SJCRH30 (cell line): ENCODE data around the gene ADAMTS13. TPM values are rescaled to one million over a fixed set of nuclear protein-coding genes. Genes with fewer than 3 reads are reported as not detected.

ENCODE experiments used
- DNase-seq, 2 experiments: peaks; one replicate each; pipeline ENCODE4 v3.0.0-alpha.2; 2015 to 2020
- H3K27ac ChIP-seq: fragments of 250-450 bp; sonication (Bioruptor Pico); 2 replicates; pipeline ENCODE4 v1.5.1; 2020; ENCODE audit warnings: mild to moderate bottlenecking, moderate library complexity
- H3K27me3 ChIP-seq: fragments of 250-450 bp; sonication (Bioruptor Pico); 2 replicates; pipeline ENCODE4 v1.5.1; 2020; ENCODE audit warnings: mild to moderate bottlenecking, moderate library complexity
- H3K36me3 ChIP-seq: fragments of 250-450 bp; sonication (Bioruptor Pico); 2 replicates; pipeline ENCODE4 v1.5.1; 2020; ENCODE audit warnings: mild to moderate bottlenecking, moderate library complexity
- H3K4me1 ChIP-seq: fragments of 250-450 bp; sonication (Bioruptor Pico); 2 replicates; pipeline ENCODE4 v1.5.1; 2020; ENCODE audit warnings: mild to moderate bottlenecking, moderate library complexity
- H3K4me3 ChIP-seq: fragments of 250-450 bp; sonication (Bioruptor Pico); 2 replicates; pipeline ENCODE4 v1.5.1; 2020; ENCODE audit warnings: mild to moderate bottlenecking, moderate library complexity
- H3K9me3 ChIP-seq: fragments of 250-450 bp; sonication (Bioruptor Pico); replicated peaks from 2 replicates; pipeline ENCODE4 v1.5.1; 2020; ENCODE audit warnings: mild to moderate bottlenecking, moderate library complexity
- total RNA-seq: library from RNA; depleted of rRNA; stranded (reverse); fragments of >200 nt; shearing (Covaris generic); gene quantifications from 2 replicates; pipeline ENCODE4 v1.2.3, GENCODE V29; 2014

Gene ADAMTS13
- total RNA-seq, 1 experiment from 2014 or later, result 0.42 TPM

DNA sequence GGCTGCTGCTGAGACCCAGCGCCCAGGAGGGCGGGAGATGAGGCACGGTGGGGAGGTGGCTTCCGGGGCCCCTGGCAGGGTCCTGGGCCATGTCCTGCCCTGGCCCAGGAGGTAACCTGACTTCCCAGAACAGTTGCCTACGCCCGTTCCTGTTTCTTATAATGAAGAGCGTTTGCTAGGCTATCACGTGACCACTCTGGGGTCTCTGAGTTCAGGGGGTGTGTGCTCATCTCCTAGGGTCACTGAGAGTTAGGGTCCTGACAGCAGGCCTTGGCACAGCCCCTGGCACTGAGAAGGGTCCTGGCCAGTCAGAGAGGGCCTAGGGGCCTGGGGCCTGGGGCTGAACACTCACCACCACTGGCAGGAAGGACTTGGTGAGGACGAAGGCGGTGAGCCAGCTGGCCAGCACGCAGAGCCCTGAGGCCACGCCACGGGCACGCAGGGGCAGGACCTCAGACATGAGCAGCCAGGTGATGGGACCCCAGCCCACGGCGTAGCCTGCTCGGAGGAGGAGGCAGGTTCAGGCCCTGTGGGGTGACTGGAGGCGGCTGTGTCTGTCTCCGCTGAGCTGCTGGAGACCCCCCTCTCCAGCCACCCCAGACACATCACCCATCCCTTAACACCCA lies 50.7 kb downstream of the ADAMTS13 start:
- Histone ChIP-seq H3K4me3 (no peak overlapping the region), H3K9me3 (no peaks in the 10 kb centered on the region), H3K4me1 (peaks cover 2% of the 10 kb centered on the region), H3K27me3 (no peaks in the 10 kb centered on the region), H3K36me3 (peaks cover 8% of the 10 kb centered on the region; the same call in 1 of the 2 replicates), H3K27ac (no peak overlapping the region)
- no peak for DNase-seq

DNA sequence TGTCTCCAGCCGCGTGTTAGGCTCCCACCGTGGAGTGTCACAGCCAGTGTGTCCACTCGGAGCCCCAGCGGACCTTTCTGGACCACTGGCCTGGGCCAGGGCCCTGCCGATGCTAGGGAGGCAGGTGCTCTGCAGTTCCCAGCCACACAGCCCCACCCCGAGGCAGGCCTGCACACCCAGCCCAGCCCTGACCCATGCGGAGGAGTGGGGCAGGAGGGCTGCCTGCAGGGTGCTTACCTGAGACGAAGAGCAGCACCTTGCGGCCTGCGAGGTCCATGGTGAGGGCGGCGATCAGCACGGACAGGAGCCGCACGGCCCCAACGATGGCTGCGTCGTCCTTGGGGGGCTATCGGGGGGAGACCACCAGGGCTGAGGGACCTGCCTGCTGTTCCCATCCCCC lies 51.6 kb downstream of the ADAMTS13 start:
- Histone ChIP-seq H3K4me1 (peaks cover 6% of the 10 kb centered on the region), H3K36me3 (peaks cover 8% of the 10 kb centered on the region; the same call in 1 of the 2 replicates), H3K27me3 (no peaks in the 10 kb centered on the region)

DNA sequence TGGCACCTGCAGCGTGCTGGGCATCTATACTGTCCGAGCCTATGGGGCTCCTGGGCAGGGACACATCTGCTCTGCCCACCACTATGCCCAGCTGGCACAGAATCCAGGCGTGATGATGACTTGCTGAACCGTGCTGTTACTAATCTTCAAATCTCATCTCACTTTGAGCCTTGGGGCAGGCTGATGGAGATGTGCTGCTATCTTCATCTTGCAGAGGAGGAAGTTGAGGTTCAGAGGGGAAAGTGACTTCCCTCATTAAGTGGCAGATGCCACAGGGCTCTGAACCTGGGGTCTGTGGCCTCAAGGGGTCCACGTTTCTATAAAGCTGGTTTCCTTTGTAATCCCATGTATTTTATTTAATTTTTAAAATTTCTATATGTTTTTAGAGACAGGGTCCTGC lies 52.0 kb downstream of the ADAMTS13 start:
- H3K27ac ChIP-seq, result no peak overlapping the region
- H3K9me3 ChIP-seq, result no peaks in the 10 kb centered on the region
- H3K27me3 ChIP-seq, result no peaks in the 10 kb centered on the region
- no peak for DNase-seq
- H3K4me1 ChIP-seq, result peaks cover 6% of the 10 kb centered on the region
- H3K4me3 ChIP-seq, result no peak overlapping the region
- H3K36me3 ChIP-seq, result peaks cover 8% of the 10 kb centered on the region; the same call in 1 of the 2 replicates

More for the DNA sequence above, 51.6 kb downstream of the ADAMTS13 start:
- Histone ChIP-seq H3K4me3 (no peak overlapping the region), H3K27ac (no peak overlapping the region), H3K9me3 (no peaks in the 10 kb centered on the region)
- DNase-seq, result no peak

DNA sequence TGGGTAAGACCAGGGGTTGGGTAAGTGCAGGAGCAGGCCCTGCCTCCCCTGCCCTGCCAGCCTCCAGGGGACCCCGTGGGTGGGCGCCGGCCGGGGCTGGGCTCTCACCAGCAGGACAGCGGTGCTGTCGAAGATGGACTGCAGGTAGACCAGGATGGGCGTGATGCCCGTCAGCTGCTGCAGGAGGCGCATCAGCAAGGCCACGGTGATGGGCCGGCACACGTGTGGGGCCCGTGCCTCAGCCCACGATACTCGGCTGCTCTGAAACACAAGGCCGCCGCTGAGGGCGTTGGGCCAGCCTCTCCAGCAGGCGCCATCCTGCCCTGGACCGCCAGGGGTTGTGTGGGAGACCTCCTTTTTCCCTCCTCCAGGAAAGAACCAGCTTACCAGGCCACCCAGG lies 52.7 kb downstream of the ADAMTS13 start:
- peaks cover 8% of the 10 kb centered on the region; the same call in 1 of the 2 replicates for H3K36me3 ChIP-seq

DNA sequence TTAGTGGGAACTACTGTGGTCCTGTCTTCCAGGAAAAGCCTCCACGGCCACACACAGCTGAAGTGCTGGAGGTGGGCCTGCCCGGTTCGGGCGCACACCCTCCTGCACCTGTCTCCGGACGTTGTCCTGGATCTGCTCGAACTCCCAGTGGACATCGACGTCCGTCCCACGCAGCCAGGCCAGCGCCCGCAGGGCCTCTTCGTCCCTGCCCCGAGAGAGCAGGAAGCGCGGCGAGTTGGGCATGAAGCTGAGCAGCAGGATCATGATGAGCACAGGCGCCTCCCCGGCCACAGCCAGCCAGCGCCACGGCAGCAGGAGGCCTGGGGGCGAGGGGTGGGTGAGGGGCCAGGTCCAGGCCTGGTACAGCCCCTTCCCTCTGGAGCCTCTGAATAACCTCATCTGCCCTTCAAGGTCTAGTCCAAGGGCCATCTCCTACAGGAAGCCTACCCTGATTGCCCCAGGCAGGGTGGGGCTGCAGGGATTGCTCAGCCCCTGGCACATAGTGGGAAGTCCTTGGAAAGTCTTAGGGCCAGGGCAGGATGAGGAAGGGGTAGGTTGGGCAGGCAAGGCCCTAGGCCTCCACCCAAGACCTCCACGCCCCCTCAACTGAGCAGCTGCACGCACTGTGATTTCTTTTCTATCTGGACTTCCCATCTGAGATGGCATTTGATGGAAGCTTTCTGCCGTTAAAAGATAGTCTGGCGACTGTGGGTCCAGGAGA lies 53.3 kb downstream of the ADAMTS13 start:
- no peaks in the 10 kb centered on the region for H3K9me3 ChIP-seq
- DNase-seq, result no peak
- H3K4me3 ChIP-seq, result no peak overlapping the region
- peaks cover 8% of the 10 kb centered on the region; the same call in 1 of the 2 replicates for H3K36me3 ChIP-seq
- H3K27me3 ChIP-seq, result no peaks in the 10 kb centered on the region
- H3K4me1 ChIP-seq, result peaks cover 6% of the 10 kb centered on the region
- H3K27ac ChIP-seq, result no peak overlapping the region

More for the DNA sequence above, 52.7 kb downstream of the ADAMTS13 start:
- DNase-seq, result no peak
- Histone ChIP-seq H3K27ac (no peak overlapping the region), H3K27me3 (no peaks in the 10 kb centered on the region), H3K4me1 (peaks cover 6% of the 10 kb centered on the region), H3K9me3 (no peaks in the 10 kb centered on the region), H3K4me3 (no peak overlapping the region)

DNA sequence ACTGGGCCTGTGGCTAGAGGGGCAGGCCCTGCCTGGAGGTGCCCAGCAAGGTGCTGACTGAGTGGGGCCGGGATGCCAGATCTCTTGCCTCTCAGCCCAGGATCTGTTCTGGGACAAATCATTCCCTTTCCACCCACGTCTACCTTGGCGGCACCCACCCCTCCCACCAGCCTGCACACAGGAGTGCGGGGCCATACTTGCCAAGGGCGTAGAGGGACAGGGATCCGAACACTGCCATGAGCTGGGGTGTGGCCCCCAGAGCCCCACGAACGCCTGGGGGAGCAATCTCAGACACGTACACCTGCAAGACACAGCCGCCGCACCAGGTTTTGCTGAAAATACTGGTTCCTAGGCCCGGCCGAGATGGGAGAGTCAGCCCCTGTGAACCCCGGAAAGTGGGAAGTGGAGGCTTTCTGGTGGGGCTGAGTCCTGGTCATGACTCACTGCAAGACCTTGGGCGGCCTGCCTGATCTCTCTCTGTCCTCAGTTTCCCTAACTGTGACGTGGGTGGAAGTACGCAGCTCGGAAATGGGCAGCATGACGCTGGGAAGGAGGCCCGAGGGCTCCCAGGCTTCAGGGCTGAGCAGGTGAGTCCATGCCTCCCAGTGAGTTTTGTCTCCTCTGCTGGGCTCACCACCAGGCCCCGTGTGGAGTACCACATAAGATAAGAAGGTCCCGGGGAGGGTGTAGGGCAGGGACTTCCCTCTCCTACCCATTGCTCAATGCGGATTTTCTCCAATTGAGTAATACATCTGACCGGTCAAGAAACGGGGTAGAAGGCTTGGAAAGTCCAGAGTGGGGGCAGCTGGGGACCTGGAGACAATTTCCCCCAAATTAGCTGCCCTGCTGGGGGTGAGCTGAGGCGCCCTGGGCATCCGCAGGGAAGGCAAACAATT lies 54.1 kb downstream of the ADAMTS13 start:
- Histone ChIP-seq H3K4me3 (no peak overlapping the region), H3K9me3 (no peaks in the 10 kb centered on the region), H3K27ac (no peak overlapping the region), H3K4me1 (peaks cover 6% of the 10 kb centered on the region), H3K36me3 (peaks cover 8% of the 10 kb centered on the region; the same call in 1 of the 2 replicates), H3K27me3 (no peaks in the 10 kb centered on the region)
- no peak for DNase-seq

DNA sequence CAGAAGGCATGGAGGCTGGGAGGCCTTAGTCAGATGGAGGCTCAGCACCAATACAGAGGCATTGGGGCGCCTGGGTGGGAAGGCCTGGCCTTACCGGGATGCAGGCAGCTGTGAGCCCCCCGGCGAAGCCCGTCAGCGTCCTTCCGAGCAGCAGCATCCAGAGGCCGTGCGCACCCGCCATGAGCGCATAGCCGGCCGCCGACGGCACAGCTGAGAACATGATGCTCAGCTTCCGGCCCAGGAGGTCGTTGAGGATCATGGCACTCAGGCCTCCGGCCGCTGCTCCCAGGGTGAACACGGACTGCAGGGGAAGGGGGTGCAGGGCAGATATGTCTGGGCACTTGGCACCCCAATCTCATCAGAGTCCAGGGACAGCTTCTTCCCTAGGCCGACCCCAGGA lies 54.8 kb downstream of the ADAMTS13 start:
- DNase-seq, result no peak
- Histone ChIP-seq H3K36me3 (peaks cover 8% of the 10 kb centered on the region; the same call in 1 of the 2 replicates), H3K27me3 (no peaks in the 10 kb centered on the region), H3K27ac (no peak overlapping the region), H3K4me1 (peaks cover 6% of the 10 kb centered on the region), H3K4me3 (no peak overlapping the region), H3K9me3 (no peaks in the 10 kb centered on the region)

DNA sequence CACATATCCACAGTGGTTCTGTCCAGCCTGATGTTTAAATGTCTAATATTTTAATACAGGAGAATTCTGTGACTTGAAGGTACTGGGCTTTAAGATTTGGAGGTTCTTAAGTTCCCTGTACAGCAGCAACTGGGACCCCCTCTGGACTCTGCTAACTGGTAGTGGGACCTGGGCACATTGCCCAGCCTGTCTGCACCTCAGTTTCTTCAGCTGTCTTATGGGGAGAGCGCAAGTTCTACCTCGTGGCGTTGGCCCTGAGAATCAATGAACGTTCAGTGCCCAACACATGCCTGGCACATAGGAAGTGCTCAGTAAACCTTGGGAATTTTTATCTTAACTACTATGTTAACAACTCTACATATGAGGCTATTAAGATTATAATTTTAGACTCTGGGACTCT lies 55.3 kb downstream of the ADAMTS13 start:
- H3K4me3 ChIP-seq, result no peak overlapping the region
- no peak for DNase-seq
- no peak overlapping the region for H3K27ac ChIP-seq
- H3K36me3 ChIP-seq, result peaks cover 8% of the 10 kb centered on the region; the same call in 1 of the 2 replicates
- H3K9me3 ChIP-seq, result no peaks in the 10 kb centered on the region
- H3K27me3 ChIP-seq, result no peaks in the 10 kb centered on the region
- peaks cover 11% of the 10 kb centered on the region for H3K4me1 ChIP-seq

DNA sequence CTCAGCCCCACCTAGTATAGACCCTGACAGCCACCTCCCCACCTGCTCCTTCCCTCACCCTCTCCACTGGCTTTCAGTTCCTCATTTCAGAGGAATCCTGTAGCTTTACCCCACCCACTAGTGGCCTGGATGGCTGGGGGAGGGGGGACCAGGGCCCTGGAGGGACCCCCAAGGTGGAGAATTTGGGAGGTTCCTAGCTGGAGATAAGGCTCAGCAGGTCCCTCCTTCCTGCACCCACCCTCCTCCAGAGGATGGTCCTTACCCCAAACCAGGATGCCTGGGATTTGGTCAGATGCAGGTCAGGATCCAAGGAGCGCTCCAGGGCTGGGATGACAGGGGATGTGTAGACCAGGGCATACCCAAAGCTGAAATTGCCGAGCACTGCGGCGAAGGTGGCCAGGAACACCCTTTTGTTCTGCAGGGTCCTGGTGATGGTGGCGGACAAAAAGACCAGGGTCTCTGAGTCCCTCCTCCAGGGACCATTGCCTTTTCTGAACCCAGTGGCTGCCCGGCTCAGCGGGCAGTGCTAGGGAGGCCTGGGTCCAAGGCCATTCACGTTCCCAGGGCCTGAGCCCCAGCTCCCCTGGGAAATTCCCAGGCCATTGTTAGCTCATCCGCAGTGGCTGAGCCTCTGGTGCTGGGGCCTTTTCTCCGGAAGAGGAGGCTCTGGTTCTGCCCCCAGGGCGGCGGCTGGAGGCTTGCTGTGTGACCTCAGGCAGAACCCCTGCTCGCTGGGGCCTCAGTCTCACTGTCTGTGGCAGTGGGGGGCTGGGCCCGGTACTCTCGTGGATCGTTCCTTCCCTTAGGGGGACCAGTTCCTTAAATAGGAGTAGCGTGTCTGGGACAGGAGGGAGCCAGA lies 56.1 kb downstream of the ADAMTS13 start:
- Histone ChIP-seq H3K36me3 (peaks cover 8% of the 10 kb centered on the region; the same call in 1 of the 2 replicates), H3K4me3 (peak overlapping the region; percentile 66), H3K27me3 (no peaks in the 10 kb centered on the region), H3K4me1 (peaks cover 11% of the 10 kb centered on the region), H3K9me3 (no peaks in the 10 kb centered on the region), H3K27ac (peak overlapping the region; percentile 33)
- DNase-seq, result peak; percentile 76 to 77

DNA sequence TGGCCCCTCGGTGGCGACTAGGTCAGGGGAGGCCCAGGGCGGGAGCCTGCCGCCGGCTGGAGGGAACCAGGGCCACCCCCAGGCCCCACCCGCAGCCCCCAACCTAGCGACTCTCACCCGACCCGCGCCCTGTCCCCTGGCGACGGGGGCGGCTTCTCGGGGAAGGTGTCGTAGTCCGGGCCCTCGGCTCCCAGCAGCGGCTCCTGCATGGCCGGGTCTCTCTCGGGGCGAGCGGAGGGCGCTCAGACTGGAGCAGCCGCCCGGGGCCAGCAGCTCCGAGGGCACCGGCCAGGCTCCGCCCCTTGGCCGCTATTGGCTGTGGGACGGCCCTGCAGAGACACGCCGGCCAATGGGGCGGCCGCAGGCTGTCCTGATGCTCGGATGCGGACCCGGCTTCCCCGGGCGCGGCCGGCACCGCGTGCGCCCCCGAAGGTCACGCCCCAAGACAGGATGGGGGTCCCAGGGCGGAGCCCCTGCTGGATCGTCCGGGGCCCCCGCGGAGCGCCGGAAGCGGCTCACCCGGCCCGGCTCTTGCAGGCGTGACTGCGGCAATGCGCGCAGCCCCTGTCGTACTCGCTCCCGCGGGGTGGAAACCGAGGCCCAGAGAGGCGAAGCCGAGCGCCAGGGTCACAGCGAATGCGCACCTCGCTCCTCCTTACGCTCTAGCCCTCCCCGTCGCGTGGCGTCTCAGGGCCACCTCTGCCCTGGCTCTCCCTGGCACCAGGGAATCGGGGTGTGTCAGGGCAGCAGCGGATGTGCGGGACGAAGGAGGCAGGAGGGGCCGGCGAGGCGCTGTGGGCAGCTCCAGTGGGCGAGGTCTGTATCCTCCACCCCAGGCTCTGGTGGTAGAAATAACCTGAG lies 56.9 kb downstream of the ADAMTS13 start, which contains the start of gene SLC2A6:
Gene SLC2A6 (minus strand): TSS at position 249 of the 861 bp plus-strand sequence. CDS start 40 bp downstream, at position 209.
- no peaks in the 10 kb centered on the region for H3K9me3 ChIP-seq
- H3K27ac ChIP-seq, result peak within 1 kb of the TSS; percentile 33

DNA sequence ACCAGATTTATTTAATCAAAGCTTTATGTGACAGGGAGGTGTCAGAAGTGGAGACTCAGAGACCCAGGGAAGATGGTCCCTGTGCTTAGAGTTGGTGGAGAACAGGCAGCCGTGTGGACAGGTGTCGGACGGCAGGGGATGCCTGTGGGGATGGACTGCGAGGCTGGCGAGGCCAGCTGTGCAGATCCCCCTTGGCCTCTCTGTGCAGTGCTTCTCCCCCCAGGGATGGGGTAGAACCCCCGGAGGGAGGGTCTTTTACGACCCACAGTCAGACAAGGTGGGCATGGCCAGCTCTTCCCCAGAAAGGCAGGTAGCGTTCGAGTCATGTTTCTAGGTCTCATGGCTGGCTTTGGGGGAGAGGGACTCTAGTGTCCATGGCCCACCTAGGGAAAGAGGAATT lies 61.4 kb downstream of the ADAMTS13 start:
- peaks cover 17% of the 10 kb centered on the region for H3K4me1 ChIP-seq
- no peaks in the 10 kb centered on the region for H3K9me3 ChIP-seq
- H3K4me3 ChIP-seq, result no peak overlapping the region
- DNase-seq, result no peak
- H3K27ac ChIP-seq, result no peak overlapping the region
- no peaks in the 10 kb centered on the region for H3K27me3 ChIP-seq
- H3K36me3 ChIP-seq, result no peaks in the 10 kb centered on the region

More for the DNA sequence above, 56.9 kb downstream of the ADAMTS13 start, which contains the start of gene SLC2A6:
- H3K4me3 ChIP-seq, result peak within 1 kb of the TSS; percentile 66
- DNase-seq, result peak; percentile 92 to 94
- H3K36me3 ChIP-seq, result 0 out of 2 replicates have a peak, but pooled peaks cover 3% of the 10 kb centered on the region
- H3K27me3 ChIP-seq, result no peaks in the 10 kb centered on the region
- H3K4me1 ChIP-seq, result peaks cover 13% of the 10 kb centered on the region

DNA sequence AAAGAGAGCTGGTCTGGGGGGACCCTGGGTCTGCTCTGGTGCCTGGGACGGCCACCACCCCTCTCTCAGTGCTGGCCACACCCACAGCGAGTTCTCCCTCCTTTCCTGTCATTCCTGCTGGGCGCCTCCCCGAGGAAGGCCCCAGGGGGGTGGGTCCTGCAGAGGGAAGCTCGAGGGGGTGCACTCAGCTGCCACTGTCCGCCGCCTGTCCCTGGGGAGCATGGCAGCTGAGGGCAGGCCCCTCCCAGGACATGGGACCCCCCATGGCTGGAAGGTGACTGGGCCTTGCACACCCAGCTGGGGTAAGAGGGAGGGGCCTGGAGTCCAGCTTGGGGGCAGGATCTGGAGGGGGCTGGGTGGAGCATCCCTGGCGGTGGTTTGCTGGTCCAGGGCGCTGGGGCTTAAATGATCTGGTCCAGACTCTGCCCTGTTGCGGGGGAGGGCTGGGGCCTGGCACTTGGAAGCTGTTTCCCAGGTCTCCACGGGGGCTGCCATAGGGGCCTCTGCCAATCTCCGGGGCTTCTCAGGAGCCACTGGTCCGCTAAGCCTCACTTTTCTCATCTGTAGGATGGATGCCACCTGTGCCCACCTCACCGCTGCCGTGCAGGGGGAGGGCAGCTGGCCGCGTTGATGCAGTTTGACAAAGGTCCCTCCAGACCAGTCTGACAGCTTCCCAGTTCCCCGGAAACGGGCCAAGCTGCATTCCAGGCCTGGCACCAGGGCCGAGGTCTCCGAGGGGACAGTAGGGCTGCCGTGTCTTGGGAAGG lies 62.7 kb downstream of the ADAMTS13 start:
- Histone ChIP-seq H3K27ac (no peak overlapping the region), H3K9me3 (no peaks in the 10 kb centered on the region), H3K4me3 (no peak overlapping the region), H3K4me1 (peaks cover 26% of the 10 kb centered on the region), H3K36me3 (no peaks in the 10 kb centered on the region), H3K27me3 (no peaks in the 10 kb centered on the region)
- DNase-seq, result peak; percentile 75 to 82
